HG03457 (cell line): Measurements from ENCODE around the gene MYL5.
"Not testable (repeated sequence)": the region's sequence is repeated elsewhere in the genome, so short reads cannot be mapped to it uniquely, and the experiment has no call there.

Experiments used
- ATAC-seq: cut with Tn5 transposase; IDR thresholded peaks from one replicate; pipeline ENCODE4 v1.9.1; 2021; ENCODE audit warnings: moderate number of reproducible peaks; ENCODE audit not compliant: unreplicated experiment

The MYL5 gene

GRCh38 chr4:704198-704891, 30.0 kb downstream of the MYL5 start:
- no peak for ATAC-seq

DNA sequence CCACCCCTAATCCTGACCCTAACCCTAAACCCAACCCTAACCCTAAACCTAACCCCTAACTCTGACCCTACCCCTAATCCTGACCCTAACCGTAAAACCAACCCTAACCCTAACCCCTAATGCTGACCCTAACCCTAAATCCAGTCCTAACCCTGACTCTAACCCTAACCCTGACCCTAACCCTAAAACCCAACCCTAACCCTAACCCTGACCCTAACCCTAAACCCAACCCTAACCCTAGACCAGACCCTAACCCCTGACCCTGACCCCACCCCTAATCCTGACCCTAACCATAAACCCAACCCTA, 30.6 kb downstream of the MYL5 start:
- no peak for ATAC-seq

GRCh38 chr4:705278-706082, 31.1 kb downstream of the MYL5 start, which contains the start of gene PCGF3:
TSS of gene PCGF3 (plus strand) at chr4:705832. CDS start at chr4:733681, 27,849 bp downstream.
- peak; percentile 80 for ATAC-seq

DNA sequence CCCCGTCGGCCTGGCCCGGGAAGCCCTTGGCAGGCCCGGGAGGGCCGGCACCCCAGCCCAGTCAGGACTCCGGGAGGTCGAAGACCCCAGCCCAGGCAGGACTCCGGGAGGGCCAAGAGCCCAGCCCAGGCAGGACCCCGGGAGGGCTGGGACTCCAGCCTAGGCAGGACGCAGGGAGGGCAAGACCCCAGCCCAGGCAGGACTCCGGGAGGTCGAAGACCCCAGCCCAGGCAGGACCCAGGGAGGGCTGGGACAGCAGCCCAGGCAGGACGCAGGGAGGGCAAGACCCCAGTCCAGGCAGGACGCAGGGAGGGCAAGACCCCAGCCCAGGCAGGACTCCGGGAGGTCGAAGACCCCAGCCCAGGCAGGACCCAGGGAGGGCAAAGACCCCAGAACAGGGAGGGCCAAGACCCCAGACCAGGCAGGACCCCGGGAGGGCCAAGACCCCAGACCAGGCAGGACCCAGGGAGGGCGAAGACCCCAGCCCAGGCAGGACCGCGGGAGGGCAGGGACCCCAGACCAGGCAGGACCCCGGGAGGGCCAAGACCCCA, 31.8 kb downstream of the MYL5 start:
- not testable (repeated sequence) for ATAC-seq

DNA sequence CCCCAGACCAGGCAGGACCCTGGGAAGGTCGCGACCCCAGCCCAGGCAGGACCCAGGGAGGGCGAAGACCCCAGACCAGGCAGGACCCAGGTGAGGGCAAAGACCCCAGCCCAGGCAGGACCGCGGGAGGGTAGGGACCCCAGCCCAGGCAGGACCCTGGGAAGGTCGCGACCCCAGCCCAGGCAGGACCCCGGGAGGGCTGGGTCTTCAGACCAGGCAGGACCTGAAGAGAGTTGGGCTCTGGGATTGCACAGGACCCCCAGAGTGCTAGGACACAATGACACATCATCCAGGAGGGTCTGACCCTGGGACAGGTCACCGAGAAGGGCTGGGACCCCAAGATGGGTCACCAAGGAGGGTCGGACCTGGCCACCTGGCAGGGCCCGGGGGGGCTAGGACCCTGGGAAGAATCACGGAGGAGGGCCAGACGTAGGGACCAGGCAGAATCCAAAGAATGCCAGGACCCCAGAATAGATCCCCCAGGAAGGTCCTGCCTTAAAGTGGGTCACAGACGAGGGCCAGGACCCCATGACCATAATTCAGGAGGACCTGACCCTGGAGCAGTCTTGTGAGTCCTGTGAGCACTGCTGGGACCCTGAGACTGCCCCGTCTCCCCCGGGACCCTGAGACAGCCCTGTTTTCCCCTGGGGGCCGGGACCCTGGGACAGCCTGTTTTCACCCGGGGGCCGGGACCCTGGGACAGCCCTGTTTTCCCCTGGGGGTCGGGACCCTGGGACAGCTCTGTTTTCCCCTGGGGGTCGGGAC, 32.7 kb downstream of the MYL5 start:
- no peak for ATAC-seq

GRCh38 chr4:707929-708630, 33.7 kb downstream of the MYL5 start:
- ATAC-seq, result no peak

DNA sequence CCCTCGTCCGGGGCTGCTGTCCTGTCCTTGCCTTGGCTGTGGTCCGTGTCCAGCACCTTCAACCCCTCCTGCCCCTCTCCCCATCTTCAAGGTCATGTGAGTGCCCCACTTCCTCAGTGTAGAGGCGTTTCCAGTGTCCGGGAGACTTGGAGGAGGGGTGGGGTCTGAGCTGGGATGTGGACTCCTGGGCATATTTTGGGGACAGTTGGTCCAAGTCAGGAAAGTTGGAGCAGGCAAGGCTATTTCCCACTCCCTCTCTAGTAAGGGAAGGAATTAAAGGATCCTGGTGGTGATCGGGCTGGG, 34.2 kb downstream of the MYL5 start:
- no peak for ATAC-seq

DNA sequence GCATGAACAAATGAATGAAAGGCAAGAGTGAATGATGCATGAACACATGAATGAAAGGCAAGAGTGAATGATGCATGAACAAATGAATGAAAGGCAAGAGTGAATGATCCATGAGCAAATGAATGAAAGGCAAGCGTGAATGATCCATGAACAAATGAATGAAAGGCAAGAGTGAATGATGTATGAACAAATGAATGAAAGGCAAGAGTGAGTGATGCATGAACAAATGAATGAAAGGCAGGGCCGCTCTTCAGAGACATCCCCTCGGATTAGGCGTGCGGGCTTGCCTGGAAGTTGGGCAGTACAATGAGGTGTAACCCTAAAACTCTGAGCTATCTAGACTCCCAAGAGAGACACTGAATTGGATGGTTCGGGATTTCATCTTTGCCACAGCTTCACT, 35.0 kb downstream of the MYL5 start:
- ATAC-seq, result no peak

- ATAC-seq, result no peak
These were observed 35.8 kb downstream of the MYL5 start for GRCh38 chr4:710116-710515.

DNA sequence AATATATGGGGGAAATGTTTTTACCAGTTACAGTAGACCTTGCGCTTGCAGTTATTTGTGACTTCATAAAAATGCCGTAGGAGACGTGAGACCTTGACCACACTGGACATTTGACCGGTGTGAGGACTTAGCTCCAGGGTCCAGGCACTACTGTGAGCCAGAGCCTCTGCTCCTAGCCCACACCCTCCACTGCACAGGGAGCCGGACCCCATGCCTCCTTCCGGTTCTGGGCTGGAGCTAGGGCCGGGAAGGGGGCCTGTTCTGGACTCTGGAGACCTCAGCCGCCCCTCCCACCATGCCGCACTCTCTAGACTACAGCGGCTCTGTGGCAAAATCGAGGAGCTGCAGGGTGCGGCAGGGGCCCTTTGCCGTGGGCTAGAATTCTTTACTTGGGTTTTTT, 36.6 kb downstream of the MYL5 start:
- ATAC-seq, result no peak

DNA sequence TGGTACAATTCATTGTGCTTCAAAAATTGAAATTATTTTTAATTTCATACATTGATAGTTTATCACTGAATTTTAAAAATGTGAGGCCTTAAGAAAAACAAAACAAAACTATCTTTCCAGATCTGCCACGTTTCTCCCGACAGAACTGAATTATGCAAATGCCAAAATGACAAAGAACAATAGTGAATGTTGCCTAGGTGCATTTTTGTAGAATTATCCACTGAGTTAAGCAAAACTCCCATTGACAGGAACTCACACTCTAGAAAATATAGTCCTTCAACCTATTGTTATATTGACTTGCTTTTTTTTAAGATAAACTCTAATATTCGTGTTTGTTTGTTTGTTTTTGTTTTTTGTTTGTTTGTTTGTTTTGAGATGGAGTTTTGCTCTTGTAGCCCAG, 37.8 kb downstream of the MYL5 start:
- ATAC-seq, result no peak

DNA sequence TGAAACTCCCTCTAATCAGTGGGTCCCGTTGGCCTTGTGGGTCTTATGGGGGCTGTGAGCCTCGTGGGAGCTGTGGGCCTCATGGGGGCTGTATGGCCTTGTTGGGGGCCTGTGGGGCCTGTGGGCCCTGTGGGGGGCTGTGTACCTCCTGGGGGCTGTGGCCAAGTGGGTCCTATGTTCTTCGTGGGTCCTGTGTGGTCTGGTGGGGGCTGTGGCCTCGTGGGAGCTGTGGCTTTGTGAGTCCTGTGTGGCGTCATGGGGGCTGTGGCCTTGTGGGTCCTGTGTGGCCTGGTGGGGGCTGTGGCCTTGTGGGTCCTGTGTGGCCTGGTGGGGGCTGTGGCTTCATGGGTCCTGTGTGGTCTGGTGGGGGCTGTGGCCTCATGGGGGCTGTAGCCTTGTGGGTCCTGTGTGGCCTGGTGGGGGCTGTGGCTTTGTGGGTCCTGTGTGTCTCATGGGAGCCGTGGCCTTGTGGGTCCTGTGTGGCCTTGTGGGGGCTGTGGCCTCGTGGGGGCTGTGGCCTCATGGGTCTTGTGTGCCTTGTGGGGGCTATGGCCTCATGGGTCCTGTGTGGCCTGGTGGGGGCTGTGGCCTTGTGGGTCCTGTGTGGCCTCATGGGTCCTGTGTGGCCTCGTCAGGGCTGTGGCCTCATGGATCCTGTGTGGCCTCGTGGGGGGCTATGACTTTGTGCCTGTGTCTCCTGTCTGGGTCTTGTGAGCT, 38.7 kb downstream of the MYL5 start:
- no peak for ATAC-seq

DNA sequence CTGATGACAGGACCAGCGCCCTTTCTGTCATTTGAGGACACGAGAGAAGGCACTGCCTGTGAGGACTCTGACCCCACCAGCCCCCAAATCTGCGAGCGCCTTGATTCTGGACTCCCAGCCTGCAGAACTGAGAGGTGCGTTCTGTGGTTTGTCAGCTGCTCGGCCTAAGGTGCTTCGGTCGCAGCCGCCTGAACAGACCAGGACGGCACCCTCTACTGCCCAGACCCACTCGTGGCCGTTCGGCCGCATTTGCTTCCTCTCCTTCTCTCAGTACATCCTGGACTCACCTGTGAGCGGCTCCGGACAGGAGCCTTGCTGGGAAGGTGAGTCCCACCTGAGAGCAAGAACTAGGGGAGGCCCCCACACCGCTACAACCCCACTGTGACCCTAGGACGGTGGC, 39.7 kb downstream of the MYL5 start:
- ATAC-seq, result no peak

- no peak for ATAC-seq
These were observed 43.4 kb downstream of the MYL5 start for GRCh38 chr4:717601-718320.

GRCh38 chr4:718460-718859, 44.1 kb downstream of the MYL5 start:
- no peak for ATAC-seq

DNA sequence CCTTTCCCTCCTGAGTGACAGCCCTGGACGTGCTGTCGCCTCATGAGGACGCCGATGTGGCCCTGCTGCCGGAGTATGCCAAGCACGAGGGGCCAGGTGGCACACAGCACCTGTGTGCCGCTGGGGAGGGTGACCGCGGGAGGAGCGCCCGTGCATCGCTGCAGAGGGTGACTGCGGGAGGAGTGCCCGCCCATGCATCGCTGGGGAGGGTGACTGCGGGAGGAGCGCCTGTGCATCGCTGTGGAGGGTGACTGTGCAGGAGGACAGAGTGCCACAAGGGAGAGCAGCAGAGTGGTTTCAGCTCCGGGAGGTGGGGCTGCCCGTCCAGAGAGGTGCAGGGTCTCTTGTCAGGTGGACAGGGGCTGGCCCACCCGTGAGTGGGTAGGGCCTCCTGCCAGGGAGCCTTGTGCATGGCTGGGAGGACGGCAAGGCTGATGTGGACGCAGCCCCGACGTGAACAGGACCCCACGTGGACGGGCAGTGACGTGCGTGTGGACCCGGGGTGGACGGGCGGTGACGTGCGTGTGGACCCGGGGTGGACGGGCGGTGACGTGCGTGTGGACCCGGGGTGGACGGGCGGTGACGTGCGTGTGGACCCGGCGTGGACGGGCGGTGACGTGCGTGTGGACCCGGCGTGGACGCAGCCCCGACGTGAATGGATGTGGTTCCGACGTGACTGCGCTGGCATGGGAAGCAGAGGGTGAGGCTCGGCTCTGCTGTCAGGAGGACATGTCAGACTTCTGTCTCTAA, 45.9 kb downstream of the MYL5 start:
- no peak for ATAC-seq

- ATAC-seq, result no peak
These were observed 47.2 kb downstream of the MYL5 start for GRCh38 chr4:721261-722168.

- no peak for ATAC-seq
These were observed 47.9 kb downstream of the MYL5 start for GRCh38 chr4:722169-722725.
